H1 (cell line): ENCODE results near the gene FBXO46. TPM values are rescaled to one million over a fixed set of nuclear protein-coding genes. Genes with fewer than 3 reads are reported as not detected.

Experiments used
- CEBPB ChIP-seq: IDR thresholded peaks from 2 replicates; pipeline ENCODE4 v1.6.1; 2012; ENCODE audit warnings: low read depth, low read length
- CHD1 ChIP-seq: IDR thresholded peaks from 2 replicates; pipeline ENCODE4 v1.6.1; 2012; ENCODE audit warnings: low read depth, low read length, improper control_type of control experiment
- HDAC2 ChIP-seq, 2 experiments: fragments of 300-600 bp in 1 of 2; sonication (generic) in 1 of 2; IDR thresholded peaks; 2 replicates each; pipeline ENCODE4 v1.6.1; 2011 to 2012; ENCODE audit warnings: low read depth in 2 of 2, low read length in 2 of 2, mild to moderate bottlenecking in 2 of 2, moderate library complexity in 2 of 2, borderline replicate concordance in 1 of 2, inconsistent platforms in 1 of 2
- JUND ChIP-seq: IDR thresholded peaks from 2 replicates; pipeline ENCODE4 v1.6.1; 2011; ENCODE audit warnings: mild to moderate bottlenecking, improper control_type of control experiment, low read length
- MAX ChIP-seq: IDR thresholded peaks from 2 replicates; pipeline ENCODE4 v1.6.1; 2012; ENCODE audit warnings: inconsistent platforms
- PHF8 ChIP-seq: fragments of 200-600 bp; sonication (generic); conservative IDR thresholded peaks from 2 replicates; pipeline ENCODE4 v1.7.1; 2012; ENCODE audit warnings: low read depth, mild to moderate bottlenecking, inconsistent platforms, low read length, moderate library complexity
- POU5F1 ChIP-seq: IDR thresholded peaks from 2 replicates; pipeline ENCODE4 v1.6.1; 2011; ENCODE audit warnings: low read depth, mild to moderate bottlenecking, low read length, moderate library complexity
- RBBP5 ChIP-seq: IDR thresholded peaks from 2 replicates; pipeline ENCODE4 v1.7.1; 2012; ENCODE audit warnings: low read depth, mild to moderate bottlenecking, inconsistent platforms, low read length, moderate library complexity, borderline replicate concordance
- SIRT6 ChIP-seq: IDR thresholded peaks from one replicate; pipeline ENCODE4 v1.7.1; 2012; ENCODE audit warnings: low read length, inconsistent platforms
- SRF ChIP-seq: IDR thresholded peaks from 2 replicates; pipeline ENCODE4 v1.6.1; 2011; ENCODE audit warnings: mild to moderate bottlenecking, low read depth, low read length, moderate library complexity
- TAF1 ChIP-seq: IDR thresholded peaks from 2 replicates; pipeline ENCODE4 v1.6.1; 2011; ENCODE audit warnings: mild to moderate bottlenecking, low read depth, low read length
- polyA plus RNA-seq, 7 experiments: library from polyadenylated mRNA; depleted of rRNA in 3 of 7; stranded (reverse) in 5 of 7; unstranded in 2 of 7; fragments of >200 nt in 5 of 7; fragments of 200-250 nt in 2 of 7; gene quantifications; 1 replicate in 5 of 7; 2 replicates in 1 of 7; 4 replicates in 1 of 7; pipeline versions ENCODE4 v1.2.1 to v1.2.3, GENCODE V29; 2011 to 2013; ENCODE audit warnings: missing spikeins in 2 of 7, mixed read lengths in 2 of 7
- total RNA-seq: library from RNA; stranded (reverse); fragmentation: NEBNext Ultra II Directional; extraction: Animal tissue kit (Norgen Biotek cat#: 25700); gene quantifications from 2 replicates; pipeline ENCODE4 v1.2.1, GENCODE V29; 2021

The FBXO46 gene
- total and polyA plus RNA-seq, 2 of the 8 experiments (the other 6 are each of a cell fraction or from before 2014, with no cell fraction given), result 11.2 to 38.9 TPM

GRCh38 chr19:45770192-45771101 lies 39.8 kb upstream of the FBXO46 start (continued):
- TF ChIP-seq POU5F1 (no peak), PHF8 (no peak; the same call in 1 of the 2 replicates), HDAC2 (IDR thresholded peaks at IDR 0.05; ENCODE audit: borderline replicate concordance in 1 of 2, low read depth in 2 of 2, low read length in 2 of 2) (peak in 1 of 2 experiments; percentile 80; a peak in 1 of 4 replicates), SIRT6 (no peak), TAF1 (peak; percentile 59), RBBP5 (no peak), JUND (peak; percentile 17; the same call in 1 of the 2 replicates), SRF (no peak), MAX (no peak; the same call in none of the 2 replicates), CEBPB (no peak), CHD1 (no peak)
